Panc1 (cell line): Measurements from ENCODE around the gene TRERF1. TPM values are rescaled to one million over a fixed set of nuclear protein-coding genes. Genes with fewer than 3 reads are reported as not detected.
A peak's percentile ranks its signal among the peaks of the same experiment; 100 is the strongest.
"Not testable (repeated sequence)": the region's sequence is repeated elsewhere in the genome, so short reads cannot be mapped to it uniquely, and the experiment has no call there.

ENCODE experiments used
- ATAC-seq: fragments of 200-7000 bp; cut with Tn5 transposase; 2 replicates; pipeline ENCODE4 v1.9.1; 2020; ENCODE audit warnings: mild to moderate bottlenecking, moderate library complexity
- BruUV-seq: library from RNA; stranded (reverse); fragments of 400-500 nt; replicated peaks from 2 replicates; lab custom pipeline; 2021; lab: Mats Ljungman, UMichigan
- CTCF ChIA-PET: fragments of 300-600 bp; sonication (Branson Sonifier 250); formaldehyde crosslinking; loops from one replicate; lab custom pipeline; 2022; ENCODE audit warnings: antibody characterized with exemption; lab: Charles Lee
- POLR2A ChIA-PET: fragments of 300-600 bp; sonication (Branson Sonifier 250); formaldehyde crosslinking; loops from one replicate; lab custom pipeline; 2022; ENCODE audit warnings: antibody characterized with exemption; lab: Charles Lee
- DNase-seq: peaks from one replicate; pipeline ENCODE4 v3.0.0-alpha.2; 2010; ENCODE audit warnings: low read depth, low spot score
- H3K27ac ChIP-seq: 2 replicates; pipeline ENCODE4 v1.5.1; 2011; ENCODE audit warnings: mild to moderate bottlenecking, low read length, inconsistent platforms
- H3K27me3 ChIP-seq: fragments of 200-500 bp; sonication (Bioruptor generic); 2 replicates; pipeline ENCODE4 v1.6.0; 2014; ENCODE audit warnings: low read length, inconsistent platforms; ENCODE audit not compliant: control insufficient read depth, insufficient read depth
- H3K36me3 ChIP-seq: fragments of 200-500 bp; sonication (Bioruptor generic); 2 replicates; pipeline ENCODE4 v1.5.1; 2014; ENCODE audit warnings: inconsistent platforms, mild to moderate bottlenecking, low read length, moderate library complexity; ENCODE audit not compliant: control insufficient read depth, insufficient read depth
- H3K4me1 ChIP-seq: 2 replicates; pipeline ENCODE4 v1.5.1; 2011; ENCODE audit warnings: inconsistent platforms, mild to moderate bottlenecking, low read length, moderate library complexity; ENCODE audit not compliant: control insufficient read depth, insufficient read depth
- H3K4me3 ChIP-seq, 2 experiments: 2 replicates each; pipeline ENCODE4 v1.5.1; 2011 to 2012; ENCODE audit warnings: low read depth in 2 of 2, low read length in 2 of 2, mild to moderate bottlenecking in 2 of 2, inconsistent platforms in 1 of 2, moderate library complexity in 1 of 2
- H3K9me3 ChIP-seq: fragments of 200-500 bp; sonication (Bioruptor generic); 2 replicates; pipeline ENCODE4 v1.5.1; 2014; ENCODE audit warnings: low read depth, mild to moderate bottlenecking, inconsistent platforms, low read length, moderate library complexity; ENCODE audit not compliant: control insufficient read depth, insufficient read depth
- POLR2AphosphoS5 ChIP-seq: IDR thresholded peaks from 2 replicates; pipeline ENCODE4 v1.6.1; 2012; ENCODE audit warnings: mild to moderate bottlenecking, low read depth, low read length, moderate library complexity
- SIN3A ChIP-seq: IDR thresholded peaks from 2 replicates; pipeline ENCODE4 v1.6.1; 2012; ENCODE audit warnings: low read depth, mild to moderate bottlenecking, low read length, moderate library complexity, borderline replicate concordance; ENCODE audit not compliant: insufficient read depth
- TCF7L2 ChIP-seq: IDR thresholded peaks from 2 replicates; pipeline ENCODE4 v1.6.1; 2011; ENCODE audit warnings: mild to moderate bottlenecking, low read depth, low read length, inconsistent platforms
- in situ Hi-C: cut with HindIII; loops from 2 replicates; pipeline ENCODE4 v1.10.0; 2016; ENCODE audit warnings: low sequenced_read_pairs, low pct_unique_long_range_greater_than_20kb
- intact Hi-C: fragments of 100-400 bp; cut with micrococcal nuclease; formaldehyde crosslinking; loops from one replicate; pipeline ENCODE4 v1.10.0; 2022; ENCODE audit not compliant: unreplicated experiment
- total RNA-seq: library from RNA; stranded (reverse); gene quantifications from one replicate; pipeline ENCODE4 v1.2.1, GENCODE V29; 2021; ENCODE audit not compliant: unreplicated experiment
- TF ChIP-seq, protein P1 (sequence below): fragments of 450-650 bp; IDR thresholded peaks from 2 replicates; pipeline ENCODE4 v1.5.1; 2017; ENCODE audit warnings: mild to moderate bottlenecking
- TF ChIP-seq, protein P2 (sequence below), 2 experiments: IDR thresholded peaks; 2 replicates each; pipeline ENCODE4 v1.6.1; 2011 to 2012; ENCODE audit warnings: low read depth in 2 of 2, control low read depth in 1 of 2, low read length in 1 of 2, mild to moderate bottlenecking in 1 of 2, moderate library complexity in 1 of 2; ENCODE audit not compliant: insufficient read depth in 1 of 2

The TRERF1 gene
- total RNA-seq, 1 experiment from 2014 or later = 30.6 TPM

DNA sequence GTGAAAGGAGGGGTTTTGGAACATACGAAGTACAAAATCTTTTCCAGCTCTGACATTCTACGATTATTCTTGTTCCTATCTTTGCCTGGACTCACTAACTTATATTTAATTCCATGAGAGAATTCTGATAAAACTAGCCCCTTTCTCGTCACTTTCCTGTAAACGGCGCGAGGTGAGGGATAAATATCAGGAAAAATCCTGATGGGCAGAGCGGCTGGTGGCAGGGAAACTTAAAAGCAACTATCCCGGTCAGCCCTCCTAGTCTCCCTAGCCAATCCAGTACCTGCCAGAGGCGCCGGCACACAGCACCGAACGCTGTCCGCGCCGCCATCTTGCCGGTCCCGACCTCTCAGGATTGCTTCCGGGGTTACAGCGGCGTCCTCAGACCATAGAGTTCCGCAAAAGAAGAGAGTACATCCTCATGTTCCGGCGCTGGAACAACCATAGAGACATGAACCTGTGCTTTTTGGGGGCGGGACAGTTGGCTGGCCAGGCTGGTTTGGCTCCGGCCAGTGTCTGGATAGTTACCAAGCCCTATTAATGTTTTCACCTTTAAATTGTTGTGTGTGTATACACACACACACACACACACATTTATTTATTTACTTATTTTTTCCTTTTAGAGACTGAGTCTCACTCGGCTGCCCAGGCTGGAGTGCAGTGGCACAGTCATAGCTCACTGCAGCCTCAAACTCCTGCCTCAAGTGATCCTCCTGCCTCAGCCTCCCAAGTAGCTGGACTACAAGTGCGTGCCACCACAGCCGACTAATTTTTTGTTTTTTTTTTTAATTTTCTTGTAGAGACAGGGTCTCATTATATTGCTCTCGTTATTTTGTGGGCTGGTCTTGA lies 234.0 kb downstream of the TRERF1 start, which contains the start of gene MRPS10:
Gene MRPS10, minus strand, starts transcription at position 343 of the 849 bp plus-strand sequence. Its CDS starts 12 bp downstream, at position 331.
- no peaks in the 10 kb centered on the region for H3K27me3 ChIP-seq
- H3K4me3 ChIP-seq = peak within 1 kb of the TSS; percentile 78 to 80
- DNase-seq (no peak), ATAC-seq (peak; percentile 93)
- TF ChIP-seq, protein P1, sequence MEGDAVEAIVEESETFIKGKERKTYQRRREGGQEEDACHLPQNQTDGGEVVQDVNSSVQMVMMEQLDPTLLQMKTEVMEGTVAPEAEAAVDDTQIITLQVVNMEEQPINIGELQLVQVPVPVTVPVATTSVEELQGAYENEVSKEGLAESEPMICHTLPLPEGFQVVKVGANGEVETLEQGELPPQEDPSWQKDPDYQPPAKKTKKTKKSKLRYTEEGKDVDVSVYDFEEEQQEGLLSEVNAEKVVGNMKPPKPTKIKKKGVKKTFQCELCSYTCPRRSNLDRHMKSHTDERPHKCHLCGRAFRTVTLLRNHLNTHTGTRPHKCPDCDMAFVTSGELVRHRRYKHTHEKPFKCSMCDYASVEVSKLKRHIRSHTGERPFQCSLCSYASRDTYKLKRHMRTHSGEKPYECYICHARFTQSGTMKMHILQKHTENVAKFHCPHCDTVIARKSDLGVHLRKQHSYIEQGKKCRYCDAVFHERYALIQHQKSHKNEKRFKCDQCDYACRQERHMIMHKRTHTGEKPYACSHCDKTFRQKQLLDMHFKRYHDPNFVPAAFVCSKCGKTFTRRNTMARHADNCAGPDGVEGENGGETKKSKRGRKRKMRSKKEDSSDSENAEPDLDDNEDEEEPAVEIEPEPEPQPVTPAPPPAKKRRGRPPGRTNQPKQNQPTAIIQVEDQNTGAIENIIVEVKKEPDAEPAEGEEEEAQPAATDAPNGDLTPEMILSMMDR = no peak
- TF ChIP-seq POLR2AphosphoS5 (peak; percentile 95), SIN3A (no peak; the same call in 1 of the 2 replicates), TCF7L2 (no peak)
- TF ChIP-seq, protein P2, sequence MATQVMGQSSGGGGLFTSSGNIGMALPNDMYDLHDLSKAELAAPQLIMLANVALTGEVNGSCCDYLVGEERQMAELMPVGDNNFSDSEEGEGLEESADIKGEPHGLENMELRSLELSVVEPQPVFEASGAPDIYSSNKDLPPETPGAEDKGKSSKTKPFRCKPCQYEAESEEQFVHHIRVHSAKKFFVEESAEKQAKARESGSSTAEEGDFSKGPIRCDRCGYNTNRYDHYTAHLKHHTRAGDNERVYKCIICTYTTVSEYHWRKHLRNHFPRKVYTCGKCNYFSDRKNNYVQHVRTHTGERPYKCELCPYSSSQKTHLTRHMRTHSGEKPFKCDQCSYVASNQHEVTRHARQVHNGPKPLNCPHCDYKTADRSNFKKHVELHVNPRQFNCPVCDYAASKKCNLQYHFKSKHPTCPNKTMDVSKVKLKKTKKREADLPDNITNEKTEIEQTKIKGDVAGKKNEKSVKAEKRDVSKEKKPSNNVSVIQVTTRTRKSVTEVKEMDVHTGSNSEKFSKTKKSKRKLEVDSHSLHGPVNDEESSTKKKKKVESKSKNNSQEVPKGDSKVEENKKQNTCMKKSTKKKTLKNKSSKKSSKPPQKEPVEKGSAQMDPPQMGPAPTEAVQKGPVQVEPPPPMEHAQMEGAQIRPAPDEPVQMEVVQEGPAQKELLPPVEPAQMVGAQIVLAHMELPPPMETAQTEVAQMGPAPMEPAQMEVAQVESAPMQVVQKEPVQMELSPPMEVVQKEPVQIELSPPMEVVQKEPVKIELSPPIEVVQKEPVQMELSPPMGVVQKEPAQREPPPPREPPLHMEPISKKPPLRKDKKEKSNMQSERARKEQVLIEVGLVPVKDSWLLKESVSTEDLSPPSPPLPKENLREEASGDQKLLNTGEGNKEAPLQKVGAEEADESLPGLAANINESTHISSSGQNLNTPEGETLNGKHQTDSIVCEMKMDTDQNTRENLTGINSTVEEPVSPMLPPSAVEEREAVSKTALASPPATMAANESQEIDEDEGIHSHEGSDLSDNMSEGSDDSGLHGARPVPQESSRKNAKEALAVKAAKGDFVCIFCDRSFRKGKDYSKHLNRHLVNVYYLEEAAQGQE (IDR thresholded peaks at IDR 0.05; ENCODE audit: insufficient read depth in 1 of 2, low read depth in 2 of 2, low read length in 1 of 2) = peak in 1 of 2 experiments; percentile 48; a peak in 1 of 4 replicates
- ChIA-PET POLR2A (interaction anchor here (0.6 to 0.9 kb wide), 4 partner anchors 8 to 1913 kb away, joined by 3 to 9 read pairs (median 3); no protein-coding TSS in a partner anchor), CTCF (interaction anchor here (0.7 kb wide), 1 partner anchor 81 kb away, joined by 3 read pairs; no protein-coding TSS in a partner anchor)
- peaks cover 16% of the 10 kb centered on the region for H3K36me3 ChIP-seq
- peak within 1 kb of the TSS; percentile 100 for H3K27ac ChIP-seq
- in situ Hi-C loops = no loop called here
- BruUV-seq = no TSS peak
- intact Hi-C loops = no loop called here
- no peaks in the 10 kb centered on the region for H3K9me3 ChIP-seq
- H3K4me1 ChIP-seq = peaks cover 66% of the 10 kb centered on the region

DNA sequence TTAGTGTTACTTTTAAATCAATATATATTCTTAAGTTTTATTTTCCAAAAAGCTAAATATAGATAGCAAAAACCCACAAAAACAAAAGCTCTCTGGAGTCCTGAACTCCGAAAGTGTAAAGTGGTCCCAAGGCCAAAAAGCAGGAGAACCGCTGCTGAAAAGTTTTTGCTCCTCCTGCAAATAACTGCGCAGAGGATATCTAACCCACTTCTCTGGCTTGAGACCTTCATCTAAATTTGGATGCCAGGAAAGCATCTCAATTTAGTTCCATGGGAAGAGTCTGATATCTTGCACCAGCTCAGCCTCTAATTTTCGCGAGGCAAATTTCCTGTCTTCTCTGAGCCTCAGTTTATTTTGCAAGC lies 234.6 kb downstream of the TRERF1 start:
- Histone ChIP-seq H3K4me3 (peak overlapping the region; percentile 78 to 80), H3K27me3 (no peaks in the 10 kb centered on the region), H3K27ac (peak overlapping the region; percentile 100), H3K9me3 (no peaks in the 10 kb centered on the region), H3K4me1 (peaks cover 65% of the 10 kb centered on the region), H3K36me3 (peaks cover 22% of the 10 kb centered on the region)
- ATAC-seq = peak; percentile 8; the same call in 1 of the 2 replicates
- intact Hi-C loops (no loop called here), in situ Hi-C loops (no loop called here)
- no peak for DNase-seq
- BruUV-seq = TSS peak; percentile 86
- POLR2A ChIA-PET = interaction anchor here (0.6 to 0.9 kb wide), 2 partner anchors 9 to 73 kb away, joined by 3 to 9 read pairs; no protein-coding TSS in a partner anchor
- TF ChIP-seq, protein P2 (IDR thresholded peaks at IDR 0.05; ENCODE audit: insufficient read depth in 1 of 2, low read depth in 2 of 2, low read length in 1 of 2) = no peak
- TF ChIP-seq TCF7L2 (no peak), SIN3A (no peak)
- TF ChIP-seq, protein P1 = no peak
- CTCF ChIA-PET = no interaction called here

DNA sequence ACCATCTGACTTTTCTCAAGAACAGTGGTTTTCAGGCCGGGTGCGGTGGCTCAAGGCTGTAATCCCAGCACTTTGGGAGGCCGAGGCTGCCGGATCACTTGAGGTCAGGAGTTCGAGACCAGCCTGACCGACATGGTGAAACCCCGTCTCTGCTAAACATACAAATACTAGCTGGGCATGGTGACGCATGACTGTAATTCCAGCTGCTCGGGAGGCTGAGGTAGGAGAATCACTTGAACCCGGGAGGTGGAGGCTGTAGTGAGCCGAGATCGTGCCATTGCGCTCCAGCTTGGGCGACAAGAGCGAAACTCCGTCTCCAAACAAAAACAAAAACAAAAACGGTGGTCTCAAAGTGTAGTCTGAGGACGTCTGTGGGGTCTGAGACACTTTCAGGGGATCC lies 235.2 kb downstream of the TRERF1 start:
- in situ Hi-C loops = not testable (repeated sequence)

More for the DNA sequence above, 235.2 kb downstream of the TRERF1 start:
- peaks cover 28% of the 10 kb centered on the region for H3K36me3 ChIP-seq
- H3K27me3 ChIP-seq, BruUV-seq, DNase-seq, CTCF ChIA-PET, intact Hi-C loops, ATAC-seq, H3K9me3 ChIP-seq: not testable (repeated sequence)
- peak overlapping the region; percentile 78 to 80 for H3K4me3 ChIP-seq
- peak overlapping the region; percentile 100 for H3K27ac ChIP-seq
- POLR2A ChIA-PET = interaction anchor here (0.9 kb wide), 1 partner anchor 10 kb away, joined by 3 read pairs; no protein-coding TSS in a partner anchor
- peaks cover 67% of the 10 kb centered on the region for H3K4me1 ChIP-seq
